ENCODE data around the gene GOLGA8B.
"Not testable (repeated sequence)": the region's sequence is repeated elsewhere in the genome, so short reads cannot be mapped to it uniquely, and the experiment has no call there.

The GOLGA8B gene

GRCh38 chr15:34584996-34585395, 1.5 kb upstream of the GOLGA8B start:
- ATAC-seq (replicated peaks), result no peak
- no peak overlapping the region for H3K27ac Mint-ChIP-seq

GRCh38 chr15:34584330-34584668, 848 bp upstream of the GOLGA8B start:
- no peak for ATAC-seq (replicated peaks)
- H3K36me3 Mint-ChIP-seq (ENCODE audit: insufficient read depth), result peaks cover 17% of the 10 kb centered on the region
- H3K27me3 Mint-ChIP-seq, result peaks cover 0 to 10% of the 10 kb centered on the region in 2 donors
- DNase-seq, result no peak
- peaks cover 8 to 30% of the 10 kb centered on the region in 2 donors for H3K4me1 Mint-ChIP-seq (ENCODE audit: low read depth in 2 of 2)
- no peaks in the 10 kb centered on the region for H3K9me3 Mint-ChIP-seq
- peak overlapping the region; percentile 85 to 89 for H3K4me3 Mint-ChIP-seq
- H3K27ac Mint-ChIP-seq, result peak overlapping the region; percentile 80 to 83

More at GRCh38 chr15:34584996-34585395, 1.5 kb upstream of the GOLGA8B start:
- Mint-ChIP-seq H3K4me3 (peak overlapping the region in 1 of 2 donors; percentile 12), H3K4me1 (ENCODE audit: low read depth in 2 of 2) (peaks cover 8 to 23% of the 10 kb centered on the region in 2 donors), H3K27me3 (peaks cover 0 to 10% of the 10 kb centered on the region in 2 donors), H3K9me3 (no peaks in the 10 kb centered on the region), H3K36me3 (ENCODE audit: insufficient read depth) (peaks cover 17% of the 10 kb centered on the region)
- no peak for DNase-seq

GRCh38 chr15:34582461-34583371, 735 bp downstream of the GOLGA8B start:
- peak; percentile 9 to 17 (median 9) for DNase-seq
- Mint-ChIP-seq H3K9me3 (no peaks in the 10 kb centered on the region), H3K4me1 (ENCODE audit: low read depth in 2 of 2) (peaks cover 18 to 38% of the 10 kb centered on the region in 2 donors), H3K27ac (peak overlapping the region; percentile 69 to 71), H3K36me3 (ENCODE audit: insufficient read depth) (peaks cover 14% of the 10 kb centered on the region), H3K27me3 (peaks cover 0 to 10% of the 10 kb centered on the region in 2 donors), H3K4me3 (peak overlapping the region; percentile 84)
- ATAC-seq (replicated peaks), result peak; percentile 41

GRCh38 chr15:34581687-34582460, 1.6 kb downstream of the GOLGA8B start:
- H3K27ac Mint-ChIP-seq, result peak overlapping the region; percentile 69 to 71

GRCh38 chr15:34581043-34581365, 2.4 kb downstream of the GOLGA8B start:
- Mint-ChIP-seq H3K4me1 (ENCODE audit: low read depth in 2 of 2) (peaks cover 22 to 44% of the 10 kb centered on the region in 2 donors), H3K36me3 (ENCODE audit: insufficient read depth) (peaks cover 14% of the 10 kb centered on the region), H3K9me3 (no peaks in the 10 kb centered on the region), H3K4me3 (peak overlapping the region; percentile 84), H3K27me3 (peaks cover 0 to 10% of the 10 kb centered on the region in 2 donors), H3K27ac (peak overlapping the region in 1 of 2 donors; percentile 20)
- no peak for DNase-seq
- no peak for ATAC-seq (replicated peaks)

More at GRCh38 chr15:34581687-34582460, 1.6 kb downstream of the GOLGA8B start:
- Mint-ChIP-seq H3K4me1 (ENCODE audit: low read depth in 2 of 2) (peaks cover 20 to 42% of the 10 kb centered on the region in 2 donors), H3K4me3 (peak overlapping the region; percentile 84), H3K36me3 (ENCODE audit: insufficient read depth) (peaks cover 14% of the 10 kb centered on the region)
- H3K27me3 Mint-ChIP-seq; ATAC-seq (replicated peaks); DNase-seq; H3K9me3 Mint-ChIP-seq: not testable (repeated sequence)

- DNase-seq; H3K27me3 Mint-ChIP-seq; ATAC-seq (replicated peaks); H3K4me3 Mint-ChIP-seq; H3K9me3 Mint-ChIP-seq: not testable (repeated sequence)
- Mint-ChIP-seq H3K27ac (peak overlapping the region in 1 of 2 donors; percentile 44), H3K4me1 (ENCODE audit: low read depth in 2 of 2) (peaks cover 25 to 49% of the 10 kb centered on the region in 2 donors), H3K36me3 (ENCODE audit: insufficient read depth) (peaks cover 14% of the 10 kb centered on the region)
Observed at GRCh38 chr15:34580251-34581042, 3.0 kb downstream of the GOLGA8B start.

- Mint-ChIP-seq H3K27ac (no peak overlapping the region), H3K4me3 (no peak overlapping the region), H3K4me1 (ENCODE audit: low read depth in 2 of 2) (peaks cover 25 to 45% of the 10 kb centered on the region in 2 donors), H3K36me3 (ENCODE audit: insufficient read depth) (peaks cover 5% of the 10 kb centered on the region), H3K9me3 (no peaks in the 10 kb centered on the region), H3K27me3 (no peaks in the 10 kb centered on the region)
- DNase-seq, result no peak
- no peak for ATAC-seq (replicated peaks)
Observed at GRCh38 chr15:34578283-34578674, 5.2 kb downstream of the GOLGA8B start.

GRCh38 chr15:34577658-34578282, 5.7 kb downstream of the GOLGA8B start:
- ATAC-seq (replicated peaks); H3K27me3 Mint-ChIP-seq; H3K36me3 Mint-ChIP-seq (ENCODE audit: insufficient read depth); DNase-seq; H3K4me3 Mint-ChIP-seq; H3K9me3 Mint-ChIP-seq; H3K27ac Mint-ChIP-seq: not testable (repeated sequence)
- H3K4me1 Mint-ChIP-seq (ENCODE audit: low read depth in 2 of 2), result peaks cover 25 to 45% of the 10 kb centered on the region in 2 donors

- H3K9me3 Mint-ChIP-seq; H3K4me3 Mint-ChIP-seq; H3K27me3 Mint-ChIP-seq; H3K36me3 Mint-ChIP-seq (ENCODE audit: insufficient read depth); ATAC-seq (replicated peaks); DNase-seq: not testable (repeated sequence)
- Mint-ChIP-seq H3K27ac (peak overlapping the region in 1 of 2 donors; percentile 66), H3K4me1 (ENCODE audit: low read depth in 2 of 2) (peaks cover 25 to 29% of the 10 kb centered on the region in 2 donors)
Observed at GRCh38 chr15:34575035-34575434, 8.4 kb downstream of the GOLGA8B start.

GRCh38 chr15:34572921-34573320, 10.5 kb downstream of the GOLGA8B start:
- not testable (repeated sequence) for H3K4me3 Mint-ChIP-seq; ATAC-seq (replicated peaks); DNase-seq; H3K36me3 Mint-ChIP-seq (ENCODE audit: insufficient read depth); H3K9me3 Mint-ChIP-seq; H3K27me3 Mint-ChIP-seq; H3K27ac Mint-ChIP-seq
- H3K4me1 Mint-ChIP-seq (ENCODE audit: low read depth in 2 of 2), result peaks cover 10 to 12% of the 10 kb centered on the region in 2 donors

- H3K4me1 Mint-ChIP-seq (ENCODE audit: low read depth in 2 of 2), result peaks cover 10 to 12% of the 10 kb centered on the region in 2 donors
- not testable (repeated sequence) for H3K27ac Mint-ChIP-seq; DNase-seq; H3K27me3 Mint-ChIP-seq; H3K4me3 Mint-ChIP-seq; H3K36me3 Mint-ChIP-seq (ENCODE audit: insufficient read depth); ATAC-seq (replicated peaks); H3K9me3 Mint-ChIP-seq
Observed at GRCh38 chr15:34572019-34572641, 11.3 kb downstream of the GOLGA8B start.

GRCh38 chr15:34569670-34570396, 13.6 kb downstream of the GOLGA8B start:
- H3K4me3 Mint-ChIP-seq, result not testable (repeated sequence)

More at GRCh38 chr15:34569670-34570396, 13.6 kb downstream of the GOLGA8B start:
- not testable (repeated sequence) for ATAC-seq (replicated peaks); H3K4me1 Mint-ChIP-seq (ENCODE audit: low read depth in 2 of 2); H3K9me3 Mint-ChIP-seq; H3K36me3 Mint-ChIP-seq (ENCODE audit: insufficient read depth); H3K27me3 Mint-ChIP-seq; DNase-seq
- peak overlapping the region in 1 of 2 donors; percentile 41 for H3K27ac Mint-ChIP-seq

All from effector memory CD8-positive, alpha-beta T cell (primary cell).